Activated CD4-positive, CD25-positive, alpha-beta regulatory T cell (primary cell): Measurements from ENCODE around the gene GALNT2.

Experiments
- DNase-seq, 4 experiments: peaks; one replicate each; lab custom pipeline; 2025; lab: John Stamatoyannopoulos, UW

Gene GALNT2

GRCh38 chr1:230072296-230072695 is 5.3 kb downstream of the GALNT2 start:
- DNase-seq, result no peak

GRCh38 chr1:230072866-230073265 is 5.8 kb downstream of the GALNT2 start:
- DNase-seq, result no peak

GRCh38 chr1:230073371-230074035 is 6.5 kb downstream of the GALNT2 start:
- DNase-seq, result no peak

GRCh38 chr1:230074270-230074669 is 7.2 kb downstream of the GALNT2 start:
- no peak for DNase-seq

- DNase-seq, result no peak
Observed at GRCh38 chr1:230074762-230075161, 7.7 kb downstream of the GALNT2 start.

- no peak for DNase-seq
Observed at GRCh38 chr1:230076121-230076520, 9.1 kb downstream of the GALNT2 start.

GRCh38 chr1:230077011-230077410 is 10.0 kb downstream of the GALNT2 start:
- no peak for DNase-seq

GRCh38 chr1:230077436-230078213 is 10.6 kb downstream of the GALNT2 start:
- DNase-seq, result no peak

- no peak for DNase-seq
Observed at GRCh38 chr1:230079199-230080024, 12.4 kb downstream of the GALNT2 start.

- DNase-seq, result no peak
Observed at GRCh38 chr1:230080822-230081221, 13.8 kb downstream of the GALNT2 start.

- no peak for DNase-seq
Observed at GRCh38 chr1:230081751-230082150, 14.7 kb downstream of the GALNT2 start.

- no peak for DNase-seq
Observed at GRCh38 chr1:230082211-230082610, 15.2 kb downstream of the GALNT2 start.

GRCh38 chr1:230083053-230083452 is 16.0 kb downstream of the GALNT2 start:
- DNase-seq, result no peak

GRCh38 chr1:230083746-230084407 is 16.8 kb downstream of the GALNT2 start:
- no peak for DNase-seq

- peak in 2 of 4 experiments; percentile 10 to 23 for DNase-seq
Observed at GRCh38 chr1:230084408-230085177, 17.6 kb downstream of the GALNT2 start.

- DNase-seq, result no peak
Observed at GRCh38 chr1:230085178-230085515, 18.1 kb downstream of the GALNT2 start.

- no peak for DNase-seq
Observed at GRCh38 chr1:230086151-230086550, 19.1 kb downstream of the GALNT2 start.

GRCh38 chr1:230087028-230087716 is 20.1 kb downstream of the GALNT2 start:
- no peak for DNase-seq

- no peak for DNase-seq
Observed at GRCh38 chr1:230087717-230088105, 20.7 kb downstream of the GALNT2 start.

- no peak for DNase-seq
Observed at GRCh38 chr1:230090194-230090711, 23.2 kb downstream of the GALNT2 start.
